GM19328 (cell line): ENCODE results near the gene GEMIN4.

Source experiments
- ATAC-seq: cut with Tn5 transposase; IDR thresholded peaks from one replicate; pipeline ENCODE4 v1.9.1; 2021; ENCODE audit warnings: mild to moderate bottlenecking, moderate library complexity; ENCODE audit not compliant: unreplicated experiment

GEMIN4 gene

DNA sequence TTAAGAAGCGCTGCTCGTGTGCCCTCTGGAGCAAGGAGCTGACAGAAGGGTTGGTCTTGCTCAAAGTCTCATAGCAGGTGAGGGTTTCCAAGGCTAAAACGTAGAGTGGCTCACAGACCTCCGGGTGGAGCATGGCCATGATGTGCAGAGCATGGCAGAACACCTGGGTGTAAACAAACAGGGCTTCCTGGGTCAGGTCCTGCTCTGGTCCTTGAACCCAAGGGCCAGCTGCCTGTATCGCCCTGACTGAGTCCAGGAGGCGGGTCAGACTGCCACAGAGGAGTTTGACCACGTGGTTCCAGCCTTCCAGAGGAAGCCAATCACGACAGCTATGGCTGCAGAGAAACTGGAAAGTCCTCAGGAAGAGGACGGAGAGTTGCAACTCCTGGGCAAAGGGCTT, 7.1 kb downstream of the GEMIN4 start:
- no peak for ATAC-seq

DNA sequence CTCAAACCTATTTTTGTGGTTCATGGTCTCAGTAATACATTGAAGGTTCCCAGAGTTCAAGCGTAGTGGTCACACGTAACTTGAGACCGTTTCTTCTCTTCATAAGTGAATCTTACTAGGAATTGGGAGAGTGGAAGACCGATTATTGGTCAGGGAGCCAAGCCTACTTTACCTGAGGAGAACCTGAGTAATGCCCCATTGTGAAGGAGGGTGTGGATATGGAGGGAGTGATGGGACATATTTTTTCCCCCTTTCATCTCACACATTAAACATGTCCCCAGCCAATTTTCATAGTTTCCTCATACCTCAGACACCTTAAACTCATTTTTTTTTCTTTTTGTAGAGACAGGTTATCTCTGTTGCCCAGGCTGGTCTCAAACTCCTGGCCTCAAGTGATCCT, 8.9 kb downstream of the GEMIN4 start:
- no peak for ATAC-seq

DNA sequence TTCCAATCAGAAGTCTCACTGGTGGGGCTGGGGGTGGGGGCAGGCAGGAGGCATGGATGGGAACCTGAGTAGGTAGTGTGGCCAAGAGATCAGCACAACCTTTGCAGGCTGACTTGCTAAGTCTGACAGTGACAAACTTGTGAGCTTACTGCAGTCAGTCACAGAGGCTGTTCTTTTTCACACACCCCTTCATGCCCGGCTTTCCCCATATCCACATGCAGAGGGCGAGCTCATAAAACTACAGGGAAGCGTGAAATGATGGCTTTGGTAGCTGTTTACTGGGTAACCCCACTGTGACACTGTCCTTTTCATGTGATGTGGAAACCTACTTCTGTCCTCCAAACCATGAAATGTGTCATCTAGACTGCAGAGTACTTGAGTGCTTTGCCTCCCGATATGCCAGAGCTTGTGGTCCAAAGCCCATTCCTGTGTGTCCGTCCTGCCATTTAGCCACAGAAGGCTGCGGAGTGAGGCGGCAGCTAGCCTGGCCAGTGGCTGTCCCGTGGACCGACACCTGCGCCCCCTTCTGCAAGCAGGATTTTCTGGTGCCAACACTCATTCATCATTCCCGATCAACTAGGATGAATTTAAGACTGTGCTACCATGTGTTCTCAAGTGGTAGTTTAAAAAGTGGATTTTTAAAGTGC, 9.8 kb downstream of the GEMIN4 start:
- ATAC-seq = no peak

DNA sequence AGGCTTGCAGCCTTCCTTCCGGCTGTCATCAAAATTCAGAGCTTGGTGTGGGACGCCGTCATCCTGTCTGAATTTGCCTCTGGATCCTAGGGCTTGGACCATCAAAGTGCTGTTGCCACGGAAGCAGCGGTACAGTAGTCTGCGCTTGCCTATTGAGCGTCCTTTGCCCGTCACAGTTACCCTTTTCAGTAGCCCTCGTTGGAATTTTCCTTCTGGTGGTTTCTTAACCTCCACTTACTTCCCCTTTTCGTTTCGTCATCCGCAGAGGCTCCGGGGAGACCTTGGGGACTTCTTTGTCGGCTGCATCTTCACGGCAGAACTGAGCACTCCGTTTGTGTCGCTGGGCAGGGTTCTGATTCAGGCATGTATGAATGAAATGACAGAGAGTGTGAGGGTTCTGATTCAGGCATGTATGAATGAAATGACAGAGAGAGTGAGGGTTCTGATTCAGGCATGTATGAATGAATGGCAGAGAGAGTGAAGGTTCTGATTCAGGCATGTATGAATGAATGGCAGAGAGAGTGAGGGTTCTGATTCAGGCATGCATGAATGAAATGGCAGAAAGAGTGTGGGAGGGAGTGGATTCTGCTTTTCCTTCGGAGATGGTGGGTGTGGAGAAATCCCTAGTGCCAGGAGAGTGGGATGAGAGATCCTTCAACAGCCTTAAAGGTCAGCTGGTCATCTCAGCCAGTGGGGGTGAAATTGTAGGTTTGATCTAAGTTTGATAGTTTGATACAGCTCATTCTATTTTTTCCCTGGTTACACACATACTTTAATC, 11.6 kb downstream of the GEMIN4 start:
- ATAC-seq = no peak

DNA sequence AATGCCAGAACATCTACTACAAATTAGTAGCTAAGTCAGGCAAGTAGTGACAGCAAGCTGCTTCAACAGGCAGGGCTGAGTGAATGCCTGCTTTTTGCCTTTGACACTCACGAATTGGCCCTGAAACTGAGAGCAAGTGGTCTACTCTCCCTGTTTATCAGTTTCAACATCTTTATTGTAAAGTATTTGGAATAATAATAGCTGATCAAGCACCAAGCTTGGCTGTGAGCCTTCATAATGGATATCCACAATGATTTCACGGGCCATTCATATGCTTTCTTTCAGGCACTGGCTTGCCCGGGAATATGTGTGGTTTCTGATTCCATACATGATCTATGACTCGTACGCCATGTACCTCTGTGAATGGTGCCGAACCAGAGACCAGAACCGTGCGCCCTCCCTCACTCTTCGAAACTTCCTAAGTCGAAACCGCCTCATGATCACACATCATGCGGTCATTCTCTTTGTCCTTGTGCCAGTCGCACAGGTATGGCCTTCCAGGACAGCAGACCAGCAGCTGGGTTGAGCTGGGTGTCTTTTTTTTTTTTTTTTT, 14.4 kb downstream of the GEMIN4 start:
- ATAC-seq = no peak

DNA sequence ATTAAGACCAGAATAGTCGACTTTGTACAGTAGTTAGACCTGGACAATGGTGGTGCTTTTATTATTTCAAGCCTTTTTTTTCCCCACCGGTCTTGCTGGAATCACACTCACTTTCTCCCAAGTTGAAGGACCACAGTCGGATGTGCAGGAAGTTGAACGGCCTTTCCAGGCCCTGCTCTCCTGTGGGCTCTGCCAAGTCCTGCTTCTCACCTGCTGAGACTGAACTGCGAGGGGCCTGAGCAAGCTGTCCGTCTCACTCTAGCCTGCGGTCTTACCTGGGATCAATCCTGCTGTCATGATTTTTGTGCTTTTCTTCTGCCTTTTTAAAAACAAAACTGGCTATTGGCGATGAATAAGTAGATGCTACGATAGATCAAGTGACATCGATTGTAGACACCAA, 18.3 kb downstream of the GEMIN4 start:
- no peak for ATAC-seq

DNA sequence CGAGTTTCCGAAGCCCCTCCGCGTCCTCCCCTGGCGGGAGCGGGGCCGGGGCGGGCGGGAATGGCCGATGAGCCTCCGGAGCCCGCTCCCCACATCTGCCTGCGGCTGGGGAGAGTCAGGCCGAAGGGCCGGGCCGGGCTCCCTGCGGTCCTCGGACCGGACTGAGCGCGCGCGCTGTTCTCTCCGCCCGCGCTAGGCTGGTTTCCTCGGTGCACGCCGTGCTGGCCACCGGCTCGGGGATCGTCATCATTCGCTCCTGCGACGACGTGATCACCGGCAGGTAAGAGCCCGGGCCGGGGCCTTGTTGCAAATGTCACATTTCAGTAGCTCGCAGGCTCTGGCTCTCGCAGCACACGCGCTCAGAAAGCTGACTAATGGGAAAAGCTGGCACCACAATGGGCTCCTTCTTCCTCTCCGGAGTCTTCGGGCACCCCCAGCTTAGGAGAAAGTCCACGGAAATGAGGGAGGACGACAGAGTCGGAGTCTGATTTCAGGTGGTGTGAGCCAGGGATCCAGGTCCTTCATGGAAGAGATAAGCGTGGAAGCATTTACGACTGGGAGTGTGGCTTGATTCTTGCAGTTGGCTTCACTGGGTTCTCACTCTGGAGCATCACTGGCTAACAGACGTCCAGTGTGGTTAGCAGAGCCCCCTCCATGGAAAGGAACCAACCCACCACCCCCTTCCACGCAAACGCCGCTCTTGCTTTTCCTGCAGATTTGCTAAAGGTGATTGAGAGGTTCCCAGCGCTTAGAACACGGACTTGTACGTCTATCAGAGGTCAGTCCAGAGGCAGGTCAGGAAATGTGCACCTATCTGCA, 19.0 kb downstream of the GEMIN4 start:
- ATAC-seq = peak; percentile 34

DNA sequence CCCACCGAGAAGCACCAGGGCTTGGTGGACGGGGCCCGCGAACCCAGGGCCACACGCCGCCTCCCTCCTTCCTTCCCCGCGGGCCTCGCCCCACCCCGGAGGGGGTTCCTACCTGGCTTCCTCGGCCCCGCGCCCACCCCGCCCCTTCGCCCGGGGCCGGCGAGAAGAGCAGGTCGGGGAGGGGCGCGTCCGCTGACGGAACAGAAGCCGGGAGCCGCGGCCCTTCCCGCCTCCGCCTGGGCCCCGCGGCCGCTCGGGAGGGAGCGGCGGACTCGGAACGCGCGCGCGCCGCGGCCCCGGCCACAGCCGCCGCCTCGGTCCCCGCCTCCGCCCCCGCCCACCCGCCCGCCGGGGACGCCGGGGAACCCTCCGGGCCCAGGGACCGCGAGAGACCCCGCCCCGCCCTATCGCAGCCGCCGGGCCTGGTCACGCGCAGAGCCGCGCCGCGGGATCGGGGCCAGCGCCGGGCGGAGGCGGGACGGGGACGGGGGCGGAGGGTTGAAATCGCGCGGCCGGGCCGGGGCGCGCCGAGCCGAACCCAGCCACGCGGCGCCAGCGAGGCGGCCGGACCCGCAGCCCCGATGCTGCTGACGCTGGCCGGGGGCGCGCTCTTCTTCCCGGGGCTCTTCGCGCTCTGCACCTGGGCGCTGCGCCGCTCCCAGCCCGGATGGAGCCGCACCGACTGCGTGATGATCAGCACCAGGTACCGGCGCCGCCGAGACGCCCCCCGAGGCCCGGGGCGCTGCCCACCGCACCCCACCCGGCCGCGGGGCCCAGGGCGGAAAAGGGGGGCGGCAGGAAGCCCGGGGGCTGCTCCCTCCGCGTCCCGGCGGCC, 19.8 kb downstream of the GEMIN4 start, which contains the start of gene TLCD3A:
TSS of gene TLCD3A (plus strand) at position 530 of the 835 bp plus-strand sequence. CDS start at position 582, 52 bp downstream.
- ATAC-seq = peak; percentile 71

DNA sequence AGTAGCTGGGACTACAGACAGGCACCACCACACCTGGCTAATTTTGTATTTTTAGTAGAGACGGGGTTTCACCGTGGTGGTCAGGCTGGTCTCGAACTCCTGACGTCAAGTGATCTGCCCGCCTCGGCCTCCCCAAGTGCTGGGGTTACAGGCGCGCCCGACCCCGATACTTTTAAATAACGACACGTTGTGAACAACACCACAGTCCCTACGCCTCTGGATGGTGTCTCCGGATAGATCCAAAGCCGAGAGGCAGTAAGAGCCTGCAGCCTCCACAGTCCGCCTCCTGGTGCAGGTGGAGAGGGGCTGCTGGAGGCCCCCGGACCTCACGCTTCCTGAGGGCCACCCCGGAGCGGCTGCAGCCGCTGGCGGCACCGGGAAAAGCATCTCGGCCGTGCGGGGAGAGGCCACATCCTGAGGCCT, 20.4 kb downstream of the GEMIN4 start:
- no peak for ATAC-seq

DNA sequence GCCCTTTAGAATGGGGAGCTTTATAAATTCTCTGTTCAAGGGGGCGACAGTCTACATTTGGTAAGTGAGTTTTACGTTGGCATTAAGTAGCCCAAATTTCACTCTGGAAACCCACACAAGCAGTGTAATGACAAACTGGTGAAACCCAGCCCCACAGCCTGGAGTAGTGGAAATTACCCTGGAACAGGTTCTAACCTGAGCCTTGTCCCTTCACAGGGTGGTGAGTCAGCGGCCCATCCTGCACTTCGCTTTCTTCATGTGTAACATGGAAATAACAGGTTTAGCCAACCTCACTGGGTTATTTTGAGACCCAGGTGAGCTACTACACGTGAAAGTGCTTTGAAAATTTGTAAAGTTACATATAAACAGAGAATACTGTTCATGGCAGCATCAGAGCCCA, 23.2 kb downstream of the GEMIN4 start:
- no peak for ATAC-seq

DNA sequence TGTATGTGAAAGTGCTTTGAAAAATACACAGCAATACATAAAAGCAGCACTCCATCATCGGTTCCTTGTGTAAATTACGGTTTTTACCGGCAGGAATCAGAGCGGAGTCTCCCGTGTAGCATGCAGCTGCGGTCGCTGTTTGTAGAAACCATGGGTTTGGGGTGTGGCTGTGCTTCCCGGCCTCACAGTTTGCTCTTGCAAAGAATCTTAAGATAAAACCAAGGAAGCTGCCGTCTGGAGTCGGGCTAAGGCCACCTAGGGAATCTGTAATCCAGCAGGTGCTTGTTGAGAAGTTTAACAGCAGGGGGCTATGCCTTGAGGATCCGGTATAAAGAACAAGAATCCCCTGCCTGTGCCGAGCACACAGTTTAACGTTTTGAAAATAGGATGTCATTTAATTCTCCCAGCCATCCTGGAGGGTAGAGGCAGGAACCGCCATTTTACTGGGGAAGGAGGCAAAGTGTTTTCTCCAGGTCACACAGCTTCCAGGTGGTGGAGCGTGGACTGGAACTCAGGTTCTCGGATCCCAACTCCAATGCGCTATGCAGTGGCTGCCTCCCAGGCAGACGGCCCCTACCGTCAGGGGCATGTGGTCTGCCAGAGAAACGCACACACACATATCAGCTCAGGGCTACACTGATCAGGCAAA, 25.7 kb downstream of the GEMIN4 start:
- no peak for ATAC-seq

DNA sequence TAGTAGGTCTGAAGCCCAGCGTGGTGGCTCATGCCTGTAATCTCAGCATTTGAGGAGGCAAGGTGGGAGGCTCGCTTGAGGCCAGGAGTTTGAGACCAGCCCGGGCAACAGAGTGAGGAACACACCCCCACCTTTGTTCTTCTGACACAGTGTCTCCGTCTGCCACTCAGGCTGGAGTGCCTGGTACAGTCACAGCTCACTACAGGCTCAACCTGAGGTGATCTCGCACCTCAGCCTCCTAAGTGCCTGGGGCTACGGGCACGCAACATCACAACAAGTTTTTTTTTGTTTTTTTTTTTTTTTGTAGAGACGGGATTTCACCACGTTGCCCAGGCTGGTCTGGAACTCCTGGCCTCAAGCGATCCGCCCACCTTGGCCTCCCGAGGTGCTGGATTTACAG, 26.3 kb downstream of the GEMIN4 start:
- no peak for ATAC-seq

DNA sequence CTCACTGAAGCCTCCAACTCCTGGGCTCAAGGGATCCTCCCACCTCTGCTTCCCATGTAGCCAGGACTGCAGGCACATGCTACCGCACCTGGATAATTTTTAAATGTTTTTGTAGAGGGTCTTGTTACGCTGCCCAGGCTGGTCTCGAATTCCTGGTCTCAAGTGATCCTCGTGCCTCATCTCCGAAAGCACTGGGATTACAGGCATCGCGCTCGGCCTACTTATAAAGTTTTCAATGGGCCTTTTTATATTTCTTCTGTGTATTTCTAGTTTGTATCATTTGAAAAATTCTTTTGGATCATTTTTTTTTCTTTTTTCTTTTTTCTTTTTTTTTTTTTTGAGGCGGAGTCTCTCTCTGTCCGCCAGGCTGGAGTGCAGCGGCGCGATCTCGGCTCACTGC, 27.0 kb downstream of the GEMIN4 start:
- no peak for ATAC-seq

DNA sequence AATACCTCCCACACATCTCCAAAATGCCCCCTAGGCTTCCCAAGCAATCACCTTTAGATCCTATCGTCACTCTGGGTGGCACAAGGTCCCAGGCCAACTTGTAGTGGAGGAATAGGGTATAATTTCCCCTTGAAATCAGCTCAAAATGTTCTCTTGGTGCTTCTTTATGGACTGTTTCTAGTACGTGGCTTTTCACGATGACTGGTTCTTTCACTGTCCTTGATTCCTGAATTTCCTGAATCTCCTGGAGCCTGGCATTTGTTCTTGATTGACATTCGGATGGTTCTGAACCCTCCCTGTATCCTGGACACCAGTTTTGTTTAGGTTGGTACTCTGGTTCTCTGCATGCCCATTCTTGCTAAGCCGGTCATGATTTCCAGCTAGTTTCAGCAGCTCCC, 30.5 kb downstream of the GEMIN4 start:
- ATAC-seq = no peak

DNA sequence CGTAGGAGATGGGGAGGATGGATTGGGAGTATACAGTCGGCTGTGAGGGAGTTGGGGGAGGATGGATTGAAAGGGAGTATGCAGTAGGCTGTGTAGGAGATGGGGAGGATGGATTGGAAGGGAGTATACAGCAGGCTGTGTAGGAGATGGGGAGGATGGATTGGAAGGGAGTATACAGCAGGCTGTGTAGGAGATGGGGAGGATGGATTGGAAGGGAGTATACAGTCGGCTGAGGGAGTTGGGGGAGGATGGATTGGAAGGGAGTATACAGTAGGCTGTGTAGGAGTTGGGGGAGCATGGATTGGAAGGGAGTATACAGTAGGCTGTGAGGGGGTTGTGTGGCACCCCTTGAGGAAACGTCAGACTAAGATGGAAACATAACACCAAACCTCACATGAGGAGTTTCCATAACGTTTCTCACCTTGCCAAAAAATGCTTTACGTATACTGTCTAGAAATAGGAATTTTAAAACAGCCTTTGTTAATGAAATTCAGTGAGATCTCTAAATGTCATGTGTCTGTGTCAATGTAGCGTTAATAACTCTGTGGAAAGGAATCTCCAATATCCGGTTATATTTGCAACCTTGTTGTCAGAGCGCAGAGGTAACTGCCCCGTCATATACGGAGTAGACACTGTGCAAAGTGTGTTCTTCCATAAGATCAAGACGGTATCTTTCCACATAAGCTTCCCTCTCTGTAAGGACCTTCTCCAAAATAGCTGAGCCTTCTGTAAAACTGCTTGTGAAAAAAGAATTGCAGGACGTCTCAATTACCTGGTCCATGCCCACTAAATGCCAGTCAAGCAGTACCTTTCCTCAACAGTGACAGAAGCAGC, 31.1 kb downstream of the GEMIN4 start:
- ATAC-seq = no peak

DNA sequence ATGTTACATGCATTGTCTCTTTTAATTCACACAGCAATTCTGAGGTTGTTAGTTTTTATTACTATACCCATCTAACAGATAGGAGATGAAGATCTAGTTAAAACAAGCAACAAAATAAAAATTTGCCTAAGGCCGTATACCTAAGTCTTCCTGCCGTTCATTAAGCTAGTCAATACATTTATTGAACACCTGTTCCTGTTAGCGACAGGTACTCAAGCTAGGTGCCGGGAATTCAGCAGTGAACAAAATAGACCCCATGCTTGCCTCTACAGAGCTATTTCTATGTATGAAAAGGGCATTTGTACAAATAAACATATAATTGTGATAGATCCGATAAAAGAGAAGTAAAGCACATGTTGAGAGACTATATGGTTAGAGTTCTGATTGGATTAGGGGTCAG, 34.0 kb downstream of the GEMIN4 start:
- no peak for ATAC-seq

DNA sequence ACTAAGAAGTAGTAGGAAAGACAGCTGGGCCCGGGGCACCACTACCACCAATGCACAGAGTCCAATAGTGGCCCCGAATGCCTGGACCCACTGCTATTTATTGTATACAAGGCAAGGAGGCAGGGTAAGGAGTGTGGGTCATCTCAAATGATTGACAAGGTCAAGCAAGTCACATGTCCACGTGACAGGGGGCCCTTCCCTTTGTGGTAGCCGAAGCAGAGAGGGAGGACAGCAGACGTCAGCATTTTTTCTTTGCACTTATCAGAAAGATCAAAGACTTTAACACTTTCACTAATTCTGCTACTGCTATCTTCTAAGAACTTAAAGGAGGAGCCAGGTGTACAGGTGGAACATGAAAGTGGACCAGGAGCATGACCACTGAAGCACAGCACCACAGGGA, 43.9 kb downstream of the GEMIN4 start:
- ATAC-seq = no peak

DNA sequence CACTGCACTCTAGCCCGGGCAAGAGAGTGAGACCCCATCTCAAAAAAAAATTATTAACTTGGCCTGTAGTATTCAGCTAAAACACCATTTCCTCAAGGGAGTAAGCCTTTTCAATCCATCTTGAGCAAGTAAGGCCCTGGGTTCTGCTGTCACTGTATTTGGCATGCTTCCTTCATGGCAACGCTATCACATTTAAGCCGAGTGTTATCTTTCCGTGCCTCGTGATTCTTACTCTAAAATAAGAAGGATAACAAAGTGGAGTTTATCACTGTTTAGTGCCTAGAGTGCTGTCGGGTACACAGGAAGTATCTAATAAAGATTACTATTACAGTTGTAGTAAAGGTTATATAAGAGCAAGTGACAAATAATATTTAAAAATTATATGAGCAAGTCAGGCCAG, 46.2 kb downstream of the GEMIN4 start:
- no peak for ATAC-seq

DNA sequence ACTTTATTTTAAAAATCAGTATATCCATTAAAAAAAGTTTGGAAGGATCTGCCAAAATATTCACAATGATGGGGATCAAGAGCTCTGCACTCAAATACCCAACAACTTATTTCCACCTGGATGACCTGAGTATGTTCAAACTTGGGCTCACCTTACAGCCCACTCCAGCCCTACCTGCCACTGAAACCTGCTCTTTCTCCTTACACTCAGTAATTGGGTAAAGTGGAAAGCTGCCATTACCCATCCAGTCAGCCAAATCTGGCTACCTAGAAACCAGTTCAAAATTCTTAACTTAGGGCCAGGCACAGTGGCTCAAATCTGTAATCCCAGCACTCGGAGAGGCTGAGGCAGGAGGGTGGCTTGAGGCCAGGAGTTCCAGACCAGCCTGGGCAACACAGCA, 47.1 kb downstream of the GEMIN4 start:
- ATAC-seq = no peak
